Colonic mucosa (tissue), 4 donors: ENCODE measurements around the gene ADGRL3. TPM values are rescaled to one million over a fixed set of nuclear protein-coding genes. Genes with fewer than 3 reads are reported as not detected.

Experiments
- DNase-seq: peaks from one replicate; pipeline ENCODE4 v3.0.0-alpha.2; 2020
- H3K27ac ChIP-seq: fragments of 200-600 bp; one replicate; pipeline ENCODE4 v1.8.0; 2021
- H3K27me3 ChIP-seq: fragments of 200-600 bp; one replicate; pipeline ENCODE4 v1.8.0; 2021
- H3K36me3 ChIP-seq: fragments of 200-600 bp; one replicate; pipeline ENCODE4 v1.8.0; 2021
- H3K4me1 ChIP-seq: fragments of 200-600 bp; one replicate; pipeline ENCODE4 v1.8.0; 2021; ENCODE audit warnings: mild to moderate bottlenecking
- H3K4me3 ChIP-seq: fragments of 200-600 bp; one replicate; pipeline ENCODE4 v1.8.0; 2021
- H3K9ac ChIP-seq, 2 donors: one replicate each; pipeline ENCODE4 v1.7.0; 2013; ENCODE audit warnings: control low read depth in 2 of 2, low read depth in 2 of 2, low read length in 2 of 2
- H3K9me3 ChIP-seq: fragments of 200-600 bp; one replicate; pipeline ENCODE4 v1.8.0; 2021
- intact Hi-C: fragments of 100-400 bp; cut with DNase I; formaldehyde crosslinking; loops from one replicate; pipeline ENCODE4 v1.14.1; 2022
- total RNA-seq, 2 donors: library from RNA; stranded (reverse); fragmentation: NEBNext Ultra II Directional in 1 of 2; extraction: Animal tissue kit (Norgen Biotek cat#: 25700) in 1 of 2; gene quantifications; one replicate each; pipeline ENCODE4 v1.2.1, GENCODE V29; 2021
- TF ChIP-seq, protein P1 (sequence below): fragments of 200-600 bp; IDR thresholded peaks from one replicate; pipeline ENCODE4 v1.8.0; 2022; ENCODE audit warnings: antibody characterized with exemption, mild to moderate bottlenecking
- donor health status: healthy.
- donor health status: DM: no; HTN: no; CAD: no.
- donor health status: DM: no; HTN: no; CAD: no.

ADGRL3 gene
- total RNA-seq, 2 donors from 2014 or later, result 4.1 to 4.4 TPM

DNA sequence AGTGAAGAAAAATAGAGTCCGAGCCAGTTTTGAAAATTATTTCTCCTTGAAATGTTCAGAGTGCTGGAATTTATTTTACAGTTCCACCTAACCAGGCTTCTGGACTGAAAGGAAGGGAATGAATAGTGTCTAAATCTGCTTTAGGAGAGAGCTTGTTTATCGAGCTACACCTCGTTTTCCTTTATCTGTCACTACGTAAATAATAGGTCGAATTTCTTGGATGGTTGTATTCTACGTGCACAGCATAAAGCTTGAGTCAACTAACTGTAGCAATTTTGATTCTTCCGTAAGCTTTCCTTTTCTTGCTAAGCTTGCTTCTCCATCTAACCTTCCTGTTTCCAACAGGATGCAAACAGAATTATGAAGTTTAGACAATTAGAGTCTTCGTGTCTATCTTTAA lies 48.6 kb downstream of the ADGRL3 start:
- Histone ChIP-seq H3K27ac (no peak overlapping the region), H3K4me3 (no peak overlapping the region), H3K36me3 (no peaks in the 10 kb centered on the region), H3K27me3 (no peaks in the 10 kb centered on the region), H3K9ac (no peak overlapping the region), H3K9me3 (no peaks in the 10 kb centered on the region), H3K4me1 (no peaks in the 10 kb centered on the region)
- intact Hi-C loops, result no loop called here
- TF ChIP-seq, protein P1, sequence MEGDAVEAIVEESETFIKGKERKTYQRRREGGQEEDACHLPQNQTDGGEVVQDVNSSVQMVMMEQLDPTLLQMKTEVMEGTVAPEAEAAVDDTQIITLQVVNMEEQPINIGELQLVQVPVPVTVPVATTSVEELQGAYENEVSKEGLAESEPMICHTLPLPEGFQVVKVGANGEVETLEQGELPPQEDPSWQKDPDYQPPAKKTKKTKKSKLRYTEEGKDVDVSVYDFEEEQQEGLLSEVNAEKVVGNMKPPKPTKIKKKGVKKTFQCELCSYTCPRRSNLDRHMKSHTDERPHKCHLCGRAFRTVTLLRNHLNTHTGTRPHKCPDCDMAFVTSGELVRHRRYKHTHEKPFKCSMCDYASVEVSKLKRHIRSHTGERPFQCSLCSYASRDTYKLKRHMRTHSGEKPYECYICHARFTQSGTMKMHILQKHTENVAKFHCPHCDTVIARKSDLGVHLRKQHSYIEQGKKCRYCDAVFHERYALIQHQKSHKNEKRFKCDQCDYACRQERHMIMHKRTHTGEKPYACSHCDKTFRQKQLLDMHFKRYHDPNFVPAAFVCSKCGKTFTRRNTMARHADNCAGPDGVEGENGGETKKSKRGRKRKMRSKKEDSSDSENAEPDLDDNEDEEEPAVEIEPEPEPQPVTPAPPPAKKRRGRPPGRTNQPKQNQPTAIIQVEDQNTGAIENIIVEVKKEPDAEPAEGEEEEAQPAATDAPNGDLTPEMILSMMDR, result no peak
- no peak for DNase-seq

DNA sequence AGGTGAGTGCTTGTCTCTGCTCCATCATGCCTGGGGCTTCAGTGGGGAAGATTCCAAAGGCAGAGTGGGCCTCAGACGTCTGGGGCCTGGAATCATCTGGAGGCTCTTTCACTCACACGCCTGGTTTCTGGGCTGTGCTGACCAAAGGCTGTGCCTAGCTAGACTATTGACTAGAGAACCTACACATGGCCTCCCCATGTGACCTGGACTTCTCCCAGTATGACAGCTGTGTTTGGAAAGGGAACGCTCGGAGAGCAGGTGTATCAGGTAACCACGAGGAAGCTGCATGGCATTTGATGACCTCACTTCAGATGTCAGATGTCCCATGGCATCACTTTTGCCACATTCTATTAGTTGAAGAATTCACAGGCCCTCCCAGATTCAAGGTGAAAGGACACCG lies 51.0 kb downstream of the ADGRL3 start:
- Histone ChIP-seq H3K36me3 (no peaks in the 10 kb centered on the region), H3K4me3 (no peak overlapping the region), H3K9ac (no peak overlapping the region), H3K27ac (no peak overlapping the region), H3K9me3 (no peaks in the 10 kb centered on the region), H3K27me3 (no peaks in the 10 kb centered on the region), H3K4me1 (no peaks in the 10 kb centered on the region)
- TF ChIP-seq, protein P1, result no peak
- intact Hi-C loops, result no loop called here
- DNase-seq, result peak; percentile 17

DNA sequence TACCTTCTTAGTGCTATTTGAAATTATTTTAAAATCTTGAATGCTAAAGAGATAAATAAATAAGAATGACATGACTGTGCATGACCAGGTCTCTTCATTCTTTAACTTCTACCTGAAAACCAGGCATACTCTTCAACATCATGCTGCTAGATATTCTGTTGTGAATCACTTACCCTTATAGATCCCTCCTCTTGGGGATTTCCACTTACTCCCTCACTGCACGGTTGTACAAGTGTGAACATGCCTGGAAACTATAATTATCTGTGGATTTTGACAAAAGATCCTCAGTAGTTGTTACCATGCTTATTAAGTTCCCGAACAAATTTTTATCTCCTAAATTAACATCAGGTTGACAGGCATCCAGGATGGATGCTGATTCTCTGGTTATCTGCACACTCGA lies 54.3 kb downstream of the ADGRL3 start:
- intact Hi-C loops, result no loop called here
- no peaks in the 10 kb centered on the region for H3K27me3 ChIP-seq
- DNase-seq, result no peak
- H3K9ac ChIP-seq, result no peak overlapping the region
- H3K9me3 ChIP-seq, result no peaks in the 10 kb centered on the region
- H3K27ac ChIP-seq, result no peak overlapping the region
- H3K4me3 ChIP-seq, result no peak overlapping the region
- TF ChIP-seq, protein P1, result no peak
- no peaks in the 10 kb centered on the region for H3K36me3 ChIP-seq
- H3K4me1 ChIP-seq, result no peaks in the 10 kb centered on the region

DNA sequence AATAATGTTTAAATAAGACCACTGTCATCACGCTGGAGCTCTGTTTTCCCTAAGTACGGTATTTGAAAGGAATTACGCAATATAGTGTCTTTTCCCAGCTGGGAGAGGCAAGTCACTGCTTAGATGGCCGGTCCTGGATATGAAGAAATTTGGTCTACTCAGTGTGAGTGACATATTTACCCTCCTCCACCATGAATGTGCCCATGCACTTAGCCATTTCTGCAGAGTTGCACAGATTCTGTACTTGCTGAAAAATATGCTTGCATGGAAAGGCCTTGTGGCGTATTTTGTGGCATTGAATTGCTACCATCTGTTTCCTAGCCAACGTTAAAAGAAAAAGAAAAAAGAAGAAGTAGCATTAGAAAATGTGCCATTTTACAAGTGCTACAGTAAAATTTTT lies 73.1 kb downstream of the ADGRL3 start:
- no peaks in the 10 kb centered on the region for H3K36me3 ChIP-seq
- H3K4me1 ChIP-seq, result no peaks in the 10 kb centered on the region
- no peaks in the 10 kb centered on the region for H3K27me3 ChIP-seq
- intact Hi-C loops, result no loop called here
- H3K9me3 ChIP-seq, result no peaks in the 10 kb centered on the region
- no peak overlapping the region for H3K27ac ChIP-seq
- no peak for DNase-seq
- TF ChIP-seq, protein P1, result no peak
- H3K4me3 ChIP-seq, result no peak overlapping the region
- no peak overlapping the region for H3K9ac ChIP-seq

DNA sequence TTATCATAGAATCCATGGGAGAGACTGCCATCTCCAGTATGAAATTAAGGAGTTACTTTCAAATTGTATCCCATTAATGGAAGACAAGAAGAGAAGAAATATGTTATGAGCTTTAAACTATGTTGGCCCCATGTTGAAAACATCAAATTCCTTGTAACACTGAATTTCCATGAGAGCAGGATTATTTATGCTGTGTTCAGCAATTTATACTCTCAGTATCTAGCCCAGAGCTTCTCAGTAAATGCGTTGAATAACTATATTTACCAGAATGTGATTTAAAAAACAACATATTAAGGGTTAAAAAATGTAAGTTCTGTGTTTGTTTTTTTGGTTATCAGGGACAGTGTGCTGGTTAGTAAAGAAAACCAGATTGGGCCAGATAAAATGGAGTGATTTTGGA lies 74.2 kb downstream of the ADGRL3 start:
- no peaks in the 10 kb centered on the region for H3K36me3 ChIP-seq
- DNase-seq, result no peak
- TF ChIP-seq, protein P1, result no peak

DNA sequence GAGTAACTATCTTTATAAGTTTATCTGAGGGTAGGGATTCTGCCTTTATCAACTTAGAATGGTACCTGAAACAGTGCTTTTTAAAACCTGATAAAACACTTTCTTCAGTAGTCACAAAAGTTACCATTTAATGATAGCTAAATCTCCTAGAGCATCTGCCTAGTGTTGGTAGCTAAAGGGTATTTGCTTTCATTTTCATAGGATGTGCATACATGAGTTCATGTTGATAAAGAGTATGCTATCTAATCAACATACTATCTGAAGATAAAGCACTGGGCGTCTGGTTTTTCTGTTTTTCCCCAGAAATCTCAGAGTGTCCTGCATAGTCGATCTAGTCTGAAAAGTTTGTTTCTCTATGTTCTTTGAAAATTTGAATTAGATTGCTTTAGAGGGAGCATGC lies 75.1 kb downstream of the ADGRL3 start:
- Histone ChIP-seq H3K9me3 (no peaks in the 10 kb centered on the region), H3K27me3 (no peaks in the 10 kb centered on the region), H3K9ac (no peak overlapping the region), H3K36me3 (no peaks in the 10 kb centered on the region), H3K27ac (no peak overlapping the region), H3K4me3 (no peak overlapping the region), H3K4me1 (no peaks in the 10 kb centered on the region)
- DNase-seq, result no peak
- intact Hi-C loops, result no loop called here
- TF ChIP-seq, protein P1, result no peak

More for the DNA sequence above, 74.2 kb downstream of the ADGRL3 start:
- H3K27me3 ChIP-seq, result no peaks in the 10 kb centered on the region
- H3K4me1 ChIP-seq, result no peaks in the 10 kb centered on the region
- no peak overlapping the region for H3K4me3 ChIP-seq
- no peak overlapping the region for H3K27ac ChIP-seq
- no peaks in the 10 kb centered on the region for H3K9me3 ChIP-seq
- no peak overlapping the region for H3K9ac ChIP-seq
- intact Hi-C loops, result no loop called here
